Stimulated activated naive B cell treated with anti-CD40 and anti-IgM and Interleukin-4, amounts not matched to agents 10 μg/mL and 1 μg/mL and 100 μg/mL, for 72 hours (primary cell): ENCODE data around the gene GABRB1.

Experiments used
- ATAC-seq, 2 donors: fragments of 150-1000 bp; cut with Tn5 transposase; replicated peaks; 2 replicates each; pipeline ENCODE4 v1.10.0; 2021; ENCODE audit warnings: moderate library complexity in 1 of 2
- DNase-seq: peaks from one replicate; pipeline ENCODE4 v3.0.0; 2021
- H3K27ac Mint-ChIP-seq: one replicate; pipeline ENCODE4 v1.8.0; 2022; ENCODE audit warnings: mild to moderate bottlenecking, mixed read lengths
- H3K27me3 Mint-ChIP-seq, 2 donors: one replicate each; pipeline ENCODE4 v1.8.0; 2022; ENCODE audit warnings: mixed read lengths in 2 of 2
- H3K36me3 Mint-ChIP-seq, 2 donors: one replicate each; pipeline ENCODE4 v1.8.0; 2022; ENCODE audit warnings: mixed read lengths in 2 of 2, mild to moderate bottlenecking in 1 of 2
- H3K4me1 Mint-ChIP-seq, 2 donors: one replicate each; pipeline ENCODE4 v1.8.0; 2022; ENCODE audit warnings: mixed read lengths in 2 of 2, mild to moderate bottlenecking in 1 of 2
- H3K4me3 Mint-ChIP-seq, 2 donors: one replicate each; pipeline ENCODE4 v1.8.0; 2022; ENCODE audit warnings: mild to moderate bottlenecking in 2 of 2, mixed read lengths in 2 of 2, moderate library complexity in 1 of 2
- H3K9me3 Mint-ChIP-seq, 2 donors: one replicate each; pipeline ENCODE4 v1.8.0; 2022; ENCODE audit warnings: mixed read lengths in 2 of 2, mild to moderate bottlenecking in 1 of 2

Gene GABRB1

DNA sequence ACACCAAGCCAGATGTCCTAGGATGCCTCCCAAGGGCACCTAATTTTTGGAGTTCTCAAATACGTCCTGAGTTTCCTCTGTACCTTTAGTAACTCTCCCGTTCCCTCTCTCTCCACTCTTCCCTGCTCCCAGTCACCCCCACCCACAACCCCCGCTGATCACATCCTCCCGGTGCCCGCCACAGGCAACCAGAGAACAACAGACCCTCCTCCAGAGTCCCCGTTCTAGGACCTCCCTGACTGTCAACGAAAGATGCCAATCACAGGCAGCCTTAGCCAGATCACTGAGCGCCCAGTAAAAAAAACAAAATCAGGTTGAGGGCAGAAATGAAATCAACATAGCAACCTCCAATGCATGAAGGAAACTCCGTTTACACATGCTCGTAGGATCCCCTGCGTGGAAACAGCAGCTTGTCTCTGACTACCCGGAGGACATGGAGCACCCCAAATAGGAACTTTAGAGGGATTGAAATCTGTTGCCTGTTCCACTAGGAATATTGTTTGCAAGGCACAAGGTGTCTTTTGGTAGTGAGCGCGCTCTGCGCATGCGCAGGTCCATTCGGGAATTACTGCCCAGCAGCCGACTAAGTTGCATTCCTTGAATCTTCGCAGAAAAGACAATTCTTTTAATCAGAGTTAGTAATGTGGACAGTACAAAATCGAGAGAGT lies at the start of gene GABRB1:
TSS of gene GABRB1 (plus strand) at position 557 of the 668 bp plus-strand sequence.
- no peak for DNase-seq
- Mint-ChIP-seq H3K36me3 (no peaks in the 10 kb centered on the region), H3K27ac (peak within 1 kb of the TSS; percentile 59), H3K27me3 (peaks cover 33 to 42% of the 10 kb centered on the region in 2 donors), H3K4me1 (peaks cover 14 to 23% of the 10 kb centered on the region in 2 donors), H3K4me3 (peak within 1 kb of the TSS; percentile 54 to 70), H3K9me3 (no peaks in the 10 kb centered on the region)
- ATAC-seq: no peak

DNA sequence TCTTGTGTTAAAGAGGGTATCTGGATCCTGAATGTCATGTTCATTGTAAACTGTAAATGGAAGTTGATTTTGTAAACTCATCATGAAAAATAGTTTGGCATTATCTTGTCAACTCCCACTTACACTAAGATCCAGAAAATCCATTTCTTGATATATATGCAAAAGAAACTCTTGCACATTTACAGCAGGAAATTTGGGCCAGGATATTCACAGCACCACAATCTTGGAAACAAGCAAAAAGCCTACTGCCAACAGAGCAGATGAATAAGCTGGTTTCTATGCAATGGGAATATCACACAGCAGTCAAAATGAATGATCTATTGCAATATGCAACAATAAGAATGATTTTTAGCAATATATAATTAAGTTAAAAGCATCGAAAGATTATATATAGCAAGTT lies 46.6 kb upstream of the GABRB1 start:
- Mint-ChIP-seq H3K4me1 (no peaks in the 10 kb centered on the region), H3K4me3 (no peak overlapping the region), H3K9me3 (peaks cover 0 to 2% of the 10 kb centered on the region in 2 donors), H3K36me3 (no peaks in the 10 kb centered on the region), H3K27me3 (no peaks in the 10 kb centered on the region), H3K27ac (no peak overlapping the region)
- ATAC-seq: no peak
- no peak for DNase-seq

DNA sequence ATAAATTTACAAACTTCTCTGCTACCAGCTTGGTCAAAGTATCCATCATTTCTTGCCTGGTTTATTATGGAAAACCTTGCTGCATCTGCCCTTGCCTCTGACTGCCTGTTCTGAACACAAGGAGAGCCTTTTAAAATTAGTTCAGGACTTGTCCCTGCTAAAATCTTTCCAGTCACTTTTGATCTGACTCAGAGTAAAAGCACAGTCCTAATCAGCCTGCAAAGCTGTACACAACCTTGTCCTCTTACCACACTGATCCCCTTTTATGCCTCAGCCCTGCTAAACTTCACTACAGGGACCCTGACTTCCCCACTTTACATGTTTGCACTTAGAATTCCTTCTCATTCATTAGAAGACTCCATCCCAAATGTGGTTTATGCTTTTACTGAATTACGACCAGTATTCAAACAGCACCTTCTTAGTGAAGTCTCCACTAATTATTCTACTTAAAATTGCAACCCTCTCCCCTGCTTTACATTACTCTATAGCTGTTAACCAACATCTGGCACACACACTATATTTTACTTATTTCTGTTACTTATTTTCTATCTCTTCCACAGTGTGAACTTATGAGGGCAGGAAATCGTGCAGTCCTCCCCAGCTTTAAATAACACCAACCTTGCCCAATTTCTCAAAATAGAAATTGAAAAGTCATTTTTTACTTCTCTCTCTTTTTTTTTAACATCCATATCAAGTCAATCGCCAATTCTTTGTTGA lies 44.3 kb upstream of the GABRB1 start:
- H3K4me1 Mint-ChIP-seq: peaks cover 0 to under 1% of the 10 kb centered on the region in 2 donors
- H3K4me3 Mint-ChIP-seq: no peak overlapping the region
- ATAC-seq (no peak), DNase-seq (no peak)
- peaks cover 7 to 10% of the 10 kb centered on the region in 2 donors for H3K27me3 Mint-ChIP-seq
- no peaks in the 10 kb centered on the region for H3K36me3 Mint-ChIP-seq
- no peak overlapping the region for H3K27ac Mint-ChIP-seq
- H3K9me3 Mint-ChIP-seq: no peaks in the 10 kb centered on the region

DNA sequence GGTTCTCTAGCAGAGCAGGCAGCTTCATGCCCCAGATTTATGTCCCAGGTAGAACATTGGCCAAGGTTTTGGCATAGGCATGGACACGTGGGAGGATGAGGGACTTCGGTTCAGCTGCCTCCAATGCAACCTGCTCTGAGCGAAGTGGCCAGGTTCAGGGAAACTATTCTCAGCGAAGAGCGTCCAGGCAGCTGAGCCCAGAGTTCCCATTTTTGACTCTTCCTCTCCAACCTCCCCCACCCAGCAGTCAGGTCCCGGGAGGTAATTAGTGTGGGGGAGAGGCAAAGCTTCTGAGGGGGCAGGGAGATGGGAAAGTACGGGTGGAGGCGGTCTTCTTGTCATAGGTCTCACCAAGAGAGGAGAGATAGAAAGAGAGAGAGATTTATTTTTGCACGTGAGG lies 39.0 kb upstream of the GABRB1 start:
- Mint-ChIP-seq H3K27me3 (peaks cover 33 to 40% of the 10 kb centered on the region in 2 donors), H3K4me1 (peaks cover 3 to 22% of the 10 kb centered on the region in 2 donors), H3K9me3 (no peaks in the 10 kb centered on the region), H3K27ac (no peak overlapping the region), H3K36me3 (no peaks in the 10 kb centered on the region), H3K4me3 (peak overlapping the region in 1 of 2 donors; percentile 5)
- no peak for ATAC-seq
- DNase-seq: no peak

DNA sequence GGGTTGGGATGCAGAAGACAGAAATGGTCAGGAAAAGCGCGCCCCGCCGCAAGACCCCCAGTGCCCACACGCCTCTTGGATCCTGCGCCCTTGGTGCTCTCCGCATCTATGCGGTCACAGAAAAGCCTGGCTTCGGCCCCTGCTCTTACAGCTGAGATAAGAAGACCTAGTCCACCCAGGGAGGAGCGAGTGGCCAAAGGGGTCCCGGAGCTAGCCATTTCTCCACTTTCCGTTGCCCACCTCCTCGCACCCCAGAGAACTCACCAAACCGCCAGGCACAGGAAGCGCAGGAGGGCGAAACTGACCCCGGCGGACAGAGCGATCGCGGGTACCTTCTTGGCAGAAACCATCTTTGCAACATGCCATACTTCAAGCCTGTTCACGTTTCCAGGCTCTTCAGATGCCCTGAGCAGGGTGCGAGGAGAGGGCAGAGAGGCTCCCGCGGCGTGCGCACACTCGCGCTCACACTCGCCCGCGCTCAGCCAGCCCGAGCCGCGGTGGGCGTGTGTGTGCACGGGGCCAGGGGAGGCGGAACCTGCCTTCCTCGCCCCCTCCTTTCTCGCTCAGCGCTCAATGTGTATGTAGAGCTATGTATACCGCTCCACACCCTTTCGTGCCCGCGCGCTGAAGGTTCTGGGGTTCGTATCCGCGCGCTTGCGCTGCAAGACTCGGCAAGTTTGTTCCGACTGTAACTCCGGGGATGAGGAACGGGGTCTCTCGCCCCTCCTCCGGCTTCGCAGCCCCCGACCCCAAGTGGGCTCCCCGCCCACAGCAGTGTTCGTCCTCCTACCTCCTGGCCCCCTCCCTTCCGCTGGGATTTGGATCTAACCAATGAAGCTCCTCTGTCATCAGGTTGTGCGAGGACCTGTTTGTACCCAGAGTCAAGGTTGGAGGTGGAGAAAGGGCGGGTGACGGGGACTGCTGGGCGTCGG lies 38.0 kb upstream of the GABRB1 start, which contains the start of gene GABRA4:
TSS of gene GABRA4 (minus strand) at position 507 of the 932 bp plus-strand sequence. CDS start at position 350, 157 bp downstream.
- peak within 1 kb of the TSS; percentile 39 to 65 for H3K4me3 Mint-ChIP-seq
- H3K27me3 Mint-ChIP-seq: peaks cover 33 to 40% of the 10 kb centered on the region in 2 donors
- H3K27ac Mint-ChIP-seq: peak within 1 kb of the TSS; percentile 14
- DNase-seq (peak; percentile 3), ATAC-seq (peak; percentile 23 to 39)
- H3K36me3 Mint-ChIP-seq: no peaks in the 10 kb centered on the region
- H3K4me1 Mint-ChIP-seq: peaks cover 3 to 22% of the 10 kb centered on the region in 2 donors
- no peaks in the 10 kb centered on the region for H3K9me3 Mint-ChIP-seq

DNA sequence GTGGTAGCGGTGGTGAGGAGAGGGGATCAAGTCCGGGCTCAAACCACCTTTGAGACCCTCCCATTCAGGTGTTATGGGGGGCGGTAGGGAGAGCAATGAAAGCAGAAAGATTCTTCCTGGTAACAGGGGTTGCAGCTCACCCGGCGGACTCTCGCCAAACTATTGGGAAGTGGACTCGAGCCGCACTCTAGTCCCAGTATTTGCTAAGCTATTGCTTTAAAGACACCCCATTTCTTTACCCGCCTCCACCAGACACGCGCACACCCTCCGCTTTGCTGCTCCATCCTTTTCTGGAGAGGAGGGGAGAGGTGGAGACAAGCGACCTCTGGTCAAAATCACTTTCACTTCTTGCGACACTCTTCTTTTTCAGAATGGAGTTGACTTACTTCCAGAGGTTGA lies 37.4 kb upstream of the GABRB1 start:
- H3K27ac Mint-ChIP-seq: peak overlapping the region; percentile 14
- H3K4me1 Mint-ChIP-seq: peaks cover 3 to 22% of the 10 kb centered on the region in 2 donors
- peak overlapping the region; percentile 39 to 65 for H3K4me3 Mint-ChIP-seq
- peaks cover 33 to 40% of the 10 kb centered on the region in 2 donors for H3K27me3 Mint-ChIP-seq
- H3K36me3 Mint-ChIP-seq: no peaks in the 10 kb centered on the region
- H3K9me3 Mint-ChIP-seq: no peaks in the 10 kb centered on the region
- no peak for DNase-seq
- ATAC-seq: no peak

DNA sequence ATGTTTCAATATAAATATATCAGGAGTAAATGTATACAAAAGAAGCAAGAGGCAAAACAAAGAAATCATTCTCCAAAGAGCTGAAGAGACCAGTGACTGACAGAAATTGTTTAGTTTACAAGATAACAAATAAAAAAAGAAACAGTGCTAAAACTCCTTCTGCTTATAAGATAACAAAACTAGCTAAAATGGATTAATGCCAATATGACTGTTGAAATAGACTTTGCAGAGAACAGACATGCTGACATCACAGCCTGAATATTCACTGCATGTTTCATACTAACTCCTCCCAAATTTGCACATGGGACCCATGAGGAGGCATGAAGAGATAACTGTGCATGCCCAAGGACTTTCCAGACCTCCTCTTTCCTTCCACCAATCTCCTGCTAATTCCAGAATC lies 31.8 kb upstream of the GABRB1 start:
- Mint-ChIP-seq H3K4me3 (no peak overlapping the region), H3K4me1 (no peaks in the 10 kb centered on the region), H3K27me3 (peaks cover 5 to 6% of the 10 kb centered on the region in 2 donors), H3K27ac (no peak overlapping the region), H3K36me3 (no peaks in the 10 kb centered on the region), H3K9me3 (no peaks in the 10 kb centered on the region)
- ATAC-seq (no peak), DNase-seq (no peak)

DNA sequence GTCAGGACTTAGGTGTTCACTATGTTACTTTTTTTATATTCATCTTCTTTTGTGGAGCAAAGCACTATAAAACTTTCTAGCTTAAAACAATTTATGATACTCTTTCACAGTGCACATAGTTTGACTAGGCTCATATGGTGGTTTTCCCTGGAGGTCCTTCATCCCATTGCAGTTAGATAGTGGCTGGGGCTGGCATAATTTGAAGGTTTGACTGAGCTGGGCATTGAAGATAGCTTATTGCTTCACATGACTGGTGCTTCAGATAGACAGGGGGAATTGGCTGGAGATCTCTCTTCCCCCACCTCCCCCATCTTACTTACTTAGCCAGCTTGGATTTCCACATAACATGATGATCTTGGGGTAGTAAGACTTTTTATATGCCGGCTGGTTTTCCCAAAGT lies 31.0 kb upstream of the GABRB1 start:
- Mint-ChIP-seq H3K36me3 (no peaks in the 10 kb centered on the region), H3K4me1 (no peaks in the 10 kb centered on the region), H3K27me3 (no peaks in the 10 kb centered on the region), H3K9me3 (no peaks in the 10 kb centered on the region), H3K4me3 (no peak overlapping the region), H3K27ac (no peak overlapping the region)
- ATAC-seq (no peak), DNase-seq (no peak)

DNA sequence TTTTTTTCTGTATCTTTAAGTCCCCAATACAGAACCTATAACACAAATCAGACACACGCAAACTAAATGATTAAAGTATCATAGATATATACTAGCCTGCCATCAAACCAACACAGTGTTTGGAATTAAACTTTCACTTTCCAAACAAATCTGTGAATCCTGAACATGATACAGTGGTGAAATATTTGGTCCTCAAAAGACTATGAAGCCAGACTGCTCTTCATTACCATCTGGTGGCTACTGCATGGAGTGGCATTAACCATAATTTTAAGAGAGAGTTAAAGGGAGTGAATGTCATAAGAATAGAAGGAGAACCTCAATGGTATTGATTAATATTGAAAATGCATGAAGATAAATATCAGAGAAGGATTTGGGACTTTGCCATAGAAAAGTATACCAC lies 28.8 kb upstream of the GABRB1 start:
- ATAC-seq: no peak
- DNase-seq: no peak
- H3K27ac Mint-ChIP-seq: no peak overlapping the region
- H3K4me3 Mint-ChIP-seq: no peak overlapping the region
- H3K36me3 Mint-ChIP-seq: no peaks in the 10 kb centered on the region
- no peaks in the 10 kb centered on the region for H3K9me3 Mint-ChIP-seq
- no peaks in the 10 kb centered on the region for H3K4me1 Mint-ChIP-seq
- no peaks in the 10 kb centered on the region for H3K27me3 Mint-ChIP-seq

DNA sequence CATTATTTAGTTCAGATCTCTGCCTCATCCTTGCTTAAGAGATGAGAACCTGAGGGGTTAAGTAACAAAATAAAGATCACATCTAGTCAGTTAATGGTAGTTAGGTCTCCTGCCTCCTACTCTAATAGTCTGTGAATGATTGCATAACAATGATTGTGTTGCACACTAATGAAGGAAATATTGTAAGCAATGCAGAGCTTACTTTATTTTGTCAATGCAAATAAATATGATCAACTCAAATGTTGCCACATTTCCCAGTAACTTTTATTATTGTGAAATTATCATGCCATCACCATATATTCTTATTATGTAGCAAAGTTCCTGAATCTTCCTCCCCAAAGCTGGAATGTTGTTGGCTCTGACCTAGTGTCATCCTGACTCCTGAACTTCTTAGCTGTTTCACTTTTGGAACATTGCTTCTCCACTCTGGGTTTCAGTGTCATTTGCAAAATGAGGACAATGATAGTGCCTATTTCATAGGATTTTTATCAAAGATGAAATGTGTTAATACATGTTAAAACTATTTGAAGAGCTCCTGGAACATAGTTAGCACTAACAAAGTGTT lies 20.9 kb upstream of the GABRB1 start:
- ATAC-seq (no peak), DNase-seq (no peak)
- H3K9me3 Mint-ChIP-seq: peaks cover 0 to 1% of the 10 kb centered on the region in 2 donors
- H3K4me1 Mint-ChIP-seq: peaks cover 3 to 8% of the 10 kb centered on the region in 2 donors
- no peak overlapping the region for H3K27ac Mint-ChIP-seq
- no peaks in the 10 kb centered on the region for H3K36me3 Mint-ChIP-seq
- no peaks in the 10 kb centered on the region for H3K27me3 Mint-ChIP-seq
- H3K4me3 Mint-ChIP-seq: no peak overlapping the region

DNA sequence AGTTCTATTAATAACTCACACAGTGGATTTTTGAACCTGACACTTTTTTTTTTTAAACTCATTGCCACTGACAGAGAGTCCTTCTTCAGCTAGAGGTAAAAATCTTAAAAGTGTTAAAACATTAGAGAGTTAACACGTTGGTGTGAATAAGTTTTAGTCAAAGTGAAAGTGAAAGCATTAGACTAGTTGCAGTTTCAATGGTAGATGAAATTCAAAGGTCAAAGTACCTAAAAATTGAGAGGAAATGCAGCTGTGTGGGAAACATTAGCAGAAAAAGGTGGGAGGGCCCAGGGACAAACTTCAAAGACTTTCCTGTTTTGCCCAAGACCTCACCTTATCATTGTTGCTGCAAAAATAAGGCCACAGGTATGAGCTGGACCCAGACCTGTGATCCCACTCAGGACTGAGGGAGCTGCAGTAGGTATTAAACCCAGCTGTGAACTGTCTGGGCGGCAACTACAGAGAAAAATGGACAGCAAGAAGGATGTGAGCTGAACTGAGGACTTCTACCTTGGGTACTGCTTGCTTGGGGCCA lies 20.4 kb upstream of the GABRB1 start:
- no peak overlapping the region for H3K4me3 Mint-ChIP-seq
- no peak for DNase-seq
- ATAC-seq: peak in 1 of 2 donors; percentile 41
- peaks cover 0 to 1% of the 10 kb centered on the region in 2 donors for H3K9me3 Mint-ChIP-seq
- H3K4me1 Mint-ChIP-seq: peaks cover 3 to 8% of the 10 kb centered on the region in 2 donors
- peak overlapping the region; percentile 9 for H3K27ac Mint-ChIP-seq
- H3K27me3 Mint-ChIP-seq: no peaks in the 10 kb centered on the region
- no peaks in the 10 kb centered on the region for H3K36me3 Mint-ChIP-seq

DNA sequence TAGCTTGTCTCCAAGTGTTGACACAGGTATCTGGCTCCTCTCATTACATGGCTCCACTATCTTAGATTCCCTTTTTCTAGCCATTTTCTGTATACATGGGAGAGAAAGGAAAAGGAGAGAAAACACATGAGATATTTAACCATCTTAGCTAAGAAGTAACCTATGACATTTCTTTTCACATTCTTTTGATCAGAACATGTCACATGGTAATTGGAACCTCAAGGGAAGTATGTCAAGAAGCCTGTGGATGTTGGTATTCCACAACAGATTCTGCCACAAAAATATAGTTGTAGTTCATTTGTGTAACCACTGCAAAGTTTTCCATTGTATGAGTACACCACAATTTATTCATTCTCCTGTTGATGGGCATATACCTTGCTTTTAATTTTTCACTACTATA lies 18.7 kb upstream of the GABRB1 start:
- Mint-ChIP-seq H3K9me3 (peaks cover 0 to 1% of the 10 kb centered on the region in 2 donors), H3K36me3 (no peaks in the 10 kb centered on the region), H3K27ac (peak overlapping the region; percentile 67), H3K4me3 (no peak overlapping the region), H3K27me3 (no peaks in the 10 kb centered on the region), H3K4me1 (peaks cover 3 to 8% of the 10 kb centered on the region in 2 donors)
- DNase-seq (no peak), ATAC-seq (no peak)

DNA sequence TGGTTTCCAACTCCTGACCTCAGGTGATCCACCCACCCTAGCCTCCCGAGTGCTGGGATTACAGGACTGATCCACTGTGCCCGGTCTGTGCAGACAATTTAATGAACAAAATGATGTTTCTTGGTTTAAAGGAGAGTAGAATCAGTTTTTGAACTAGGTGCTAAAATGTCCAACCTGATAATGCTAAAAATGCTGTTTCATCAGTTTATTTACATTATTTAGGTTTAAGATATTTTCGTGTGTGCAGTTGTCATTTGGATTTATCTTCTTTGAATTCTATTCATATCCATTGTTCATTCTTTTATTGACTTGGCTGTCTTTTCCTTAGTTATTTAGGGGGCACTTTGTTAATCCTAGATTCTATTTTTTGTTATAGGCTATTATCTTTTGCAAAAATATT lies 18.0 kb upstream of the GABRB1 start:
- Mint-ChIP-seq H3K4me1 (peaks cover 3 to 8% of the 10 kb centered on the region in 2 donors), H3K27ac (no peak overlapping the region), H3K27me3 (peaks cover 0 to 6% of the 10 kb centered on the region in 2 donors), H3K36me3 (no peaks in the 10 kb centered on the region), H3K4me3 (no peak overlapping the region), H3K9me3 (peaks cover 0 to 1% of the 10 kb centered on the region in 2 donors)
- DNase-seq: no peak
- ATAC-seq: no peak

DNA sequence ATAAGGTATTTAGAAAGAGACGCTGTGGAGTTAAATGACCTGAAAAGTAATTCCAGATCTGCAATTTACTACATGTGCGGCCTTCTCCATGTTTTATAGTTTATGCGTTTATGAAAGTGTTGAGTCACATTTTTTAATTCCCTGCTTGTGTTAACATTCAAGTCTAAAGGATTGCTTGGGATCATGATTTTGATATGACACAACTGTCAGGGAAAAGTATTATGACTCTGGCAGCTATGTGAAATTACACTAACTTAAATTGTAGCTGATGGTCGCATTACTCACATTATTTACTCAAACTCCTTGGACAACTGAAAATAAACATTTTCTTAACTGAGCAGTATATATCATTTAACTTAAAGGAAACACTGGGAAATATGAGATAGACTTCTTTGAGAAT lies 14.3 kb upstream of the GABRB1 start:
- Mint-ChIP-seq H3K27ac (no peak overlapping the region), H3K4me3 (no peak overlapping the region), H3K9me3 (peaks cover 0 to 4% of the 10 kb centered on the region in 2 donors), H3K4me1 (no peaks in the 10 kb centered on the region), H3K27me3 (peaks cover 0 to 6% of the 10 kb centered on the region in 2 donors), H3K36me3 (no peaks in the 10 kb centered on the region)
- ATAC-seq (no peak), DNase-seq (no peak)
